GM18499 (cell line): ENCODE measurements around the gene TNNI2.
"Not testable (repeated sequence)": the region's sequence is repeated elsewhere in the genome, so short reads cannot be mapped to it uniquely, and the experiment has no call there.

Experiments used
- ATAC-seq: cut with Tn5 transposase; IDR thresholded peaks from one replicate; pipeline ENCODE4 v1.9.1; 2021; ENCODE audit warnings: moderate number of reproducible peaks; ENCODE audit not compliant: insufficient read depth, unreplicated experiment

Gene TNNI2

GRCh38 chr11:1838426-1839144 lies at the start of gene TNNI2:
TNNI2 (plus strand) TSS chr11:1838981; CDS start chr11:1839697, 716 bp downstream.
- ATAC-seq = no peak

GRCh38 chr11:1791912-1792311 lies 46.9 kb upstream of the TNNI2 start:
- ATAC-seq = no peak

- ATAC-seq = no peak
Measured at GRCh38 chr11:1792461-1792860, 46.3 kb upstream of the TNNI2 start.

- no peak for ATAC-seq
Measured at GRCh38 chr11:1793081-1793480, 45.7 kb upstream of the TNNI2 start.

GRCh38 chr11:1796413-1797011 lies 42.3 kb upstream of the TNNI2 start:
- ATAC-seq = no peak

- no peak for ATAC-seq
Measured at GRCh38 chr11:1797391-1798125, 41.2 kb upstream of the TNNI2 start.

- ATAC-seq = no peak
Measured at GRCh38 chr11:1803246-1803645, 35.5 kb upstream of the TNNI2 start.

GRCh38 chr11:1803835-1804519 lies 34.8 kb upstream of the TNNI2 start:
- not testable (repeated sequence) for ATAC-seq

GRCh38 chr11:1805525-1805924 lies 33.3 kb upstream of the TNNI2 start:
- ATAC-seq = no peak

- no peak for ATAC-seq
Measured at GRCh38 chr11:1807264-1807995, 31.4 kb upstream of the TNNI2 start.

GRCh38 chr11:1810761-1811160 lies 28.0 kb upstream of the TNNI2 start:
- no peak for ATAC-seq

GRCh38 chr11:1812274-1812673 lies 26.5 kb upstream of the TNNI2 start:
- no peak for ATAC-seq

GRCh38 chr11:1812801-1813200 lies 26.0 kb upstream of the TNNI2 start:
- ATAC-seq = no peak

GRCh38 chr11:1813356-1813755 lies 25.4 kb upstream of the TNNI2 start:
- ATAC-seq = not testable (repeated sequence)

- ATAC-seq = no peak
Measured at GRCh38 chr11:1814691-1815090, 24.1 kb upstream of the TNNI2 start.

- ATAC-seq = no peak
Measured at GRCh38 chr11:1815311-1815710, 23.5 kb upstream of the TNNI2 start.

GRCh38 chr11:1815751-1816150 lies 23.0 kb upstream of the TNNI2 start:
- ATAC-seq = no peak

- ATAC-seq = no peak
Measured at GRCh38 chr11:1817000-1817399, 21.8 kb upstream of the TNNI2 start.

- ATAC-seq = no peak
Measured at GRCh38 chr11:1817511-1817910, 21.3 kb upstream of the TNNI2 start.

- no peak for ATAC-seq
Measured at GRCh38 chr11:1819074-1819473, 19.7 kb upstream of the TNNI2 start.
